GM21367 (cell line): ENCODE results near the gene AKT2.

Experiments
- ATAC-seq: cut with Tn5 transposase; IDR thresholded peaks from one replicate; pipeline ENCODE4 v1.9.1; 2021; ENCODE audit not compliant: unreplicated experiment

AKT2 gene

GRCh38 chr19:40274585-40275544, 10.3 kb downstream of the AKT2 start:
- no peak for ATAC-seq

- ATAC-seq = no peak
Observed at GRCh38 chr19:40273469-40274360, 11.4 kb downstream of the AKT2 start.

- ATAC-seq = no peak
Observed at GRCh38 chr19:40272261-40272660, 12.9 kb downstream of the AKT2 start.

GRCh38 chr19:40271706-40272105, 13.4 kb downstream of the AKT2 start:
- no peak for ATAC-seq

GRCh38 chr19:40270362-40271089, 14.6 kb downstream of the AKT2 start:
- no peak for ATAC-seq

- ATAC-seq = no peak
Observed at GRCh38 chr19:40269216-40269940, 15.8 kb downstream of the AKT2 start.

GRCh38 chr19:40267601-40267997, 17.5 kb downstream of the AKT2 start:
- ATAC-seq = no peak

GRCh38 chr19:40266912-40267600, 18.1 kb downstream of the AKT2 start:
- ATAC-seq = no peak

- no peak for ATAC-seq
Observed at GRCh38 chr19:40266119-40266518, 19.0 kb downstream of the AKT2 start.

- no peak for ATAC-seq
Observed at GRCh38 chr19:40265763-40266099, 19.4 kb downstream of the AKT2 start.

GRCh38 chr19:40265055-40265762, 19.9 kb downstream of the AKT2 start:
- ATAC-seq = no peak

GRCh38 chr19:40264314-40265054, 20.7 kb downstream of the AKT2 start:
- ATAC-seq = no peak

GRCh38 chr19:40263440-40264313, 21.5 kb downstream of the AKT2 start:
- ATAC-seq = no peak

GRCh38 chr19:40262422-40262821, 22.7 kb downstream of the AKT2 start:
- ATAC-seq = no peak

- no peak for ATAC-seq
Observed at GRCh38 chr19:40261631-40262030, 23.5 kb downstream of the AKT2 start.

- no peak for ATAC-seq
Observed at GRCh38 chr19:40257096-40257517, 28.0 kb downstream of the AKT2 start.

- ATAC-seq = no peak
Observed at GRCh38 chr19:40256512-40256911, 28.6 kb downstream of the AKT2 start.
